NCI-H1105 (cell line): ENCODE data around the gene UNC13A.
"Not testable (repeated sequence)": the region's sequence is repeated elsewhere in the genome, so short reads cannot be mapped to it uniquely, and the experiment has no call there.

ENCODE experiments used
- DNase-seq: peaks from one replicate; lab custom pipeline; 2025; lab: John Stamatoyannopoulos, UW

Gene UNC13A

DNA sequence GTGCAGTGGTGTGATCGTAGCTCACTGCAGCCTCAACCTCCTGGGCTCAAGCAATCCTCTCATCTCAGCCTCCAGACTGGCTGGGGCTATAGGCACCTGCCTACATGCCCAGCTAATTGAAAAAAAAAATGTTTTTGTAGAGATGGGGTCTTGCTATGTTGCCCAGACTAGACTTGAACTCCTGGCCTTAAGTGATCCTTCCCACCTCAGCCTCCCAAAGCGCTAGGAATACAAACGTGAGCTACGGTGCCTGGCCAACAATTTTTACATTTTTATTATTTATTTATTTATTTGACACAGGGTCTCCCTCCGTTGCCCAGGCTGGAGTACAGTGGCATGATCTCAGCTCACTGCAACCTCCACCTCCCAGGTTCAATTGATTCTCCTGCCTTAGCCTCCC lies 117.9 kb downstream of the UNC13A start:
- not testable (repeated sequence) for DNase-seq

GRCh38 chr19:17567940-17568339 lies 120.2 kb downstream of the UNC13A start:
- no peak for DNase-seq

GRCh38 chr19:17565611-17566010 lies 122.5 kb downstream of the UNC13A start:
- no peak for DNase-seq

- DNase-seq, result no peak
Measured at GRCh38 chr19:17564781-17565180, 123.4 kb downstream of the UNC13A start.

DNA sequence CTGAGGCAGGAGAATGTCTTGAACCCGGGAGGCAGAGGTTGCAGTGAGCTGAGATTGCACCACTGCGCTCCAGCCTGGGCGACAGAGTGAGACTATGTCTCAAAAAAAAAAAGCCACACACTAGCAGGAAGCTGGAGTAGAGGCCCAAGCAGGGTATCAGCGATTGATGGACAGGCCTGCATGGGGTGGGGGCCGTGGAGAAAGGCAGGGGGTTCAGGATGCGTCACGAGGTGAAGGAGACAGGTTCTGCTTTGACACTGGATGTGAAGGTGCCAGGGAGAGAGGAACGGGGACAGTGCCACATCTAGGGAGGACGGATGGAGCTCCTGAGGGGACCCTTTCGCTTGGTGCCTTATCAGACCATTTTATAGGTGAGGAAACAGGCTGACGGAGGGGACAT lies 125.6 kb downstream of the UNC13A start:
- no peak for DNase-seq

DNA sequence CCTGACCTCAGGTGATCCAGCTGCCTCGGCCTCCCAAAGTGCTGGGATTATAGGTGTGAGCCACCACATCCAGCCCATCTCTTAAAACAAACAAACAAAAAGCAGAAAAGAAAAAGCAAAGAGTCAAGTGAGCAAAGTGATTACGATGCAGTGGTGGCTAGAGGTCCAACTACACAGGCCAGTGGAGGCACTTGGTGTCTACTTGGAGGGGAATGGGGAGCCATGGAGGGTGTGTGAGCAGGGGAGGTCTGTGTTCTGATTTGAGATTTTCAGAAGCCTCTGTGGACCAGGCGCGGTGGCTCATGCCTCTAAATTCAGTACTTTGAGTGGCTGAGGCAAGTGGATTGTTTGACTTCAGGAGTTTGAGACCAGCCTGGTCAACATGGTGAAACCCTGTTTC lies 126.1 kb downstream of the UNC13A start:
- DNase-seq, result no peak

- DNase-seq, result no peak
Measured at GRCh38 chr19:17560205-17560595, 128.0 kb downstream of the UNC13A start.

DNA sequence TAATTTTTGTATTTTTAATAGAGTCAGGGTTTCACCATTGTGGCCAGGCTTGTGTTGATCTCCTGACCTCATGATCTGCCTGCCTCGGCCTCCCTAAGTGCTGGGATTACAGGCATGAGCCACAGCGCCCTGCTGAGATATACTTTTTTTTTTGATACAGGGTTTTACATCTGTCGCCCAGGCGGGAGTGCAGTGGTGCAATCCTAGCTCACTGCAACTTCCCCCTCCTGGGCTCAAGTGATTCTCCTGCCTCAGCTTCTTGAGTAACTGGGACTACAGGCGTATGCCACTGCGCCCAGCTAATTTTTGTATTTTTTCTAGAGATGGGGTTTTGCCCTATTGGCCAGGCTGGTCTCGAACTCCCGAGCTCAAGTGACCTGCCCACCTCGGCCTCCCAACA lies 130.7 kb downstream of the UNC13A start:
- no peak for DNase-seq

GRCh38 chr19:17556995-17557394 lies 131.2 kb downstream of the UNC13A start:
- DNase-seq, result no peak

GRCh38 chr19:17555929-17556813 lies 132.0 kb downstream of the UNC13A start:
- no peak for DNase-seq

DNA sequence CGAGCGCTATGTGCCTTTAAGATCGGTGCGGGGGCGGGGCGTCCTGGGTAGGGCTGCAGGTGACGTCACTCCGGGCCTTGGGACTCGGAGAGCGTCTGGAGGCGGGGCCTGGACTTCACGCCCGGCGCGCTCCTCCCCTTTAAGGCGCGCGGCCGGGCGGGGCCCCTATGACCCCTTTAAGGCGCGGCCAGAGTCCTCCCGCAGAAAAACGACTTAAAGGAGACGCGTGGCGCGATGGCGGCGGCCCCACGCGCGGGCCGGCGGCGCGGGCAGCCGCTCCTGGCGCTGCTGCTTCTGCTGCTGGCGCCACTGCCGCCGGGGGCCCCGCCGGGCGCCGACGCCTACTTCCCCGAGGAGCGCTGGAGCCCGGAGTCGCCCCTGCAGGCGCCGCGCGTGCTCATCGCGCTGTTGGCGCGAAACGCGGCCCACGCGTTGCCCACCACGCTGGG lies 132.7 kb downstream of the UNC13A start, which contains the start of gene COLGALT1:
Gene COLGALT1, plus strand, starts transcription at position 170 of the 449 bp plus-strand sequence. Its CDS starts 65 bp downstream, at position 235.
- peak; percentile 99 for DNase-seq

DNA sequence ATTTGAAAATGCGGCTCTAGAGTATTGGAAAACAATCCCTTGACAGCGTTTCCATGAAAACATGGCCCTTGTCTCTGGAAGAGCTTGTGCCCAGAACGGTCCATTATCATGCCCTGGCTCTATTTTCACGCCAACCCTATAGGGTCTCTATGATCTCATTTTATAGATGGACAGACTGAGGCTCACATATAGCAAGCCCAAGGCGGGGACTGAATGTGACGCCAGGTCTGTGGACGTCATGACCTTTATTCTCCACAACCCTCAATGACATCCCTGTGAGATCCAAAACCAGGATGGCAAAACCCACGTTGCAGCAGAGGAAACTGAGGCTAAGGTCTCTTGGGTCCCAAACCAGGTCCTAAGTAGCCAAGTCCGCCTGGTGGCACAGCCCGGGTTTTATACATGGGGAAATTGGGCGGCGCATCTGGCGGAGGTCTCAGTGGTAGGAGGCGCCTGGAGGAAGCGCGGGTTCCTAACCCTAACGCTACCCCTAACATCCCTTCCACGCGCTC lies 133.1 kb downstream of the UNC13A start:
- no peak for DNase-seq

DNA sequence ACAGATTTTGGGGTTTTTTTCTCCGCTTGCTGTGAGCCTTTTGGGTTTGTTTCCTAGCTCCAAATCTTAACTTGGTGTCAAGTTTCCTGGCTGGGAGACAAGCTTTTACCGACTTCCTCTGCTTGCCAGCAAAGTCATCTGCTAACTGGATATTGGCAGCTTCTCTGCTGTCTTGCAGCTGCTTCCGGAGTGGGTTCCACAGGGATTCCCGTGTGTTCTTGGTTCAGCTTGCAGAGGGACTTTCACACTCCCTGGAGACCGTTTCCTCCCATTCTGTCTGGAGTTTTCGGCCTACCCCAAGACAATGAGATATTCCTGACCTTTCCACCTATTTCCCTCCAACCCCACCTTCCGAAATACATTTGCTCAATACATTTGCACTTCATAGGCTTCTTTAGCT lies 134.9 kb downstream of the UNC13A start:
- DNase-seq, result peak; percentile 67

DNA sequence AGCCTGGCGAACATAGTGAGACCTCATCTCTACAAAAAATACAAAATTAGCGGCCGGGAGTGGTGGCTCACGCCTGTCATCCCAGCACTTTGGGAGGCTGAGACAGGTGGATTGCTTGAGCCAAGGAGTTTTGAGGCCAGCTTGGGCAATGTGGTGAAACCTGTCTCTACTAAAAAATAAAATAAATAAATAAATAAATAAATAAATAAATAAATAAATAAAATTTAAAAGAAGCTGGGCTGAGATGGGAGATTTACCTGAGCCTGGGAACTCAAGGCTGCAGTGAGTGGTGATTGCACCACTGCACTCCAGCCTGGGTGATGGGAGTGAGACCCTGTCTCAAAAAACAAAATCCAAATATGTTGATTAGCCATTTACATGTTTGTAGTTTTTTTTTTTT lies 135.4 kb downstream of the UNC13A start:
- DNase-seq, result not testable (repeated sequence)
